Measurements from ENCODE around the gene RBM4. TPM values are rescaled to one million over a fixed set of nuclear protein-coding genes. Genes with fewer than 3 reads are reported as not detected.
A peak's percentile ranks its signal among the peaks of the same experiment; 100 is the strongest.

RBM4 gene
- total and polyA plus RNA-seq, 9 donors, result 98.1 to 167 (median 147) TPM

- H3K4me1 ChIP-seq (ENCODE audit: control insufficient read depth, insufficient read depth, low read length), result peaks cover 15% of the 10 kb centered on the region
- H3K9me3 ChIP-seq (replicated peaks; ENCODE audit: control insufficient read depth, low read depth, low read length), result no peaks in the 10 kb centered on the region
- no peaks in the 10 kb centered on the region for H3K27me3 ChIP-seq (ENCODE audit: control insufficient read depth, insufficient read depth, low read length)
- WGBS (ENCODE audit: insufficient coverage), result 100% methylated on average over 1 of the region's 5 CpGs
- no peak for DNase-seq
- H3K27ac ChIP-seq (ENCODE audit: low read length), result no peak overlapping the region
- peaks cover 44% of the 10 kb centered on the region for H3K36me3 ChIP-seq (ENCODE audit: control insufficient read depth, insufficient read depth, low read length)
- no peak overlapping the region for H3K4me3 ChIP-seq (ENCODE audit: low read length)
Observed at GRCh38 chr11:66670816-66671215, 32.3 kb downstream of the RBM4 start.

- Histone ChIP-seq H3K9me3 (replicated peaks; ENCODE audit: control insufficient read depth, low read depth, low read length) (no peaks in the 10 kb centered on the region), H3K27me3 (ENCODE audit: control insufficient read depth, insufficient read depth, low read length) (no peaks in the 10 kb centered on the region), H3K4me1 (ENCODE audit: control insufficient read depth, insufficient read depth, low read length) (peaks cover 22% of the 10 kb centered on the region), H3K4me3 (ENCODE audit: low read length) (no peak overlapping the region), H3K27ac (ENCODE audit: low read length) (no peak overlapping the region), H3K36me3 (ENCODE audit: control insufficient read depth, insufficient read depth, low read length) (peaks cover 20% of the 10 kb centered on the region)
- no CpG with 5 or more reads among the region's 2 CpGs for WGBS (ENCODE audit: insufficient coverage)
- DNase-seq, result no peak
Observed at GRCh38 chr11:66674964-66675602, 36.6 kb downstream of the RBM4 start.

GRCh38 chr11:66676282-66676919 lies 37.9 kb downstream of the RBM4 start:
- peaks cover 12% of the 10 kb centered on the region for H3K36me3 ChIP-seq (ENCODE audit: control insufficient read depth, insufficient read depth, low read length)
- peak overlapping the region; percentile 88 for H3K4me3 ChIP-seq (ENCODE audit: low read length)
- WGBS (ENCODE audit: insufficient coverage), result 30% methylated on average over 2 of the region's 16 CpGs
- no peaks in the 10 kb centered on the region for H3K9me3 ChIP-seq (replicated peaks; ENCODE audit: control insufficient read depth, low read depth, low read length)
- H3K27ac ChIP-seq (ENCODE audit: low read length), result peak overlapping the region; percentile 13
- no peaks in the 10 kb centered on the region for H3K27me3 ChIP-seq (ENCODE audit: control insufficient read depth, insufficient read depth, low read length)
- DNase-seq, result no peak
- peaks cover 22% of the 10 kb centered on the region for H3K4me1 ChIP-seq (ENCODE audit: control insufficient read depth, insufficient read depth, low read length)

GRCh38 chr11:66676931-66677598 lies 38.6 kb downstream of the RBM4 start:
- Histone ChIP-seq H3K36me3 (ENCODE audit: control insufficient read depth, insufficient read depth, low read length) (peaks cover 12% of the 10 kb centered on the region), H3K27ac (ENCODE audit: low read length) (peak overlapping the region; percentile 100), H3K4me1 (ENCODE audit: control insufficient read depth, insufficient read depth, low read length) (peaks cover 22% of the 10 kb centered on the region), H3K27me3 (ENCODE audit: control insufficient read depth, insufficient read depth, low read length) (no peaks in the 10 kb centered on the region), H3K4me3 (ENCODE audit: low read length) (peak overlapping the region; percentile 88), H3K9me3 (replicated peaks; ENCODE audit: control insufficient read depth, low read depth, low read length) (no peaks in the 10 kb centered on the region)
- WGBS (ENCODE audit: insufficient coverage), result 2% methylated on average over 12 of the region's 27 CpGs
- no peak for DNase-seq

GRCh38 chr11:66677599-66678375 lies 39.3 kb downstream of the RBM4 start, which contains the start of gene RBM4B:
TSS of gene RBM4B (minus strand) at chr11:66677887. CDS start at chr11:66677079, 808 bp downstream.
- H3K4me1 ChIP-seq (ENCODE audit: control insufficient read depth, insufficient read depth, low read length), result peaks cover 22% of the 10 kb centered on the region
- no peaks in the 10 kb centered on the region for H3K9me3 ChIP-seq (replicated peaks; ENCODE audit: control insufficient read depth, low read depth, low read length)
- peak; percentile 99 for DNase-seq
- H3K4me3 ChIP-seq (ENCODE audit: low read length), result peak within 1 kb of the TSS; percentile 88
- peaks cover 12% of the 10 kb centered on the region for H3K36me3 ChIP-seq (ENCODE audit: control insufficient read depth, insufficient read depth, low read length)
- peak within 1 kb of the TSS; percentile 100 for H3K27ac ChIP-seq (ENCODE audit: low read length)
- 0% methylated on average over 48 of the region's 61 CpGs for WGBS (ENCODE audit: insufficient coverage)
- H3K27me3 ChIP-seq (ENCODE audit: control insufficient read depth, insufficient read depth, low read length), result no peaks in the 10 kb centered on the region

GRCh38 chr11:66680966-66681645 lies 42.6 kb downstream of the RBM4 start:
- H3K27me3 ChIP-seq (ENCODE audit: control insufficient read depth, insufficient read depth, low read length), result no peaks in the 10 kb centered on the region
- H3K27ac ChIP-seq (ENCODE audit: low read length), result no peak overlapping the region
- DNase-seq, result no peak
- H3K4me1 ChIP-seq (ENCODE audit: control insufficient read depth, insufficient read depth, low read length), result peaks cover 15% of the 10 kb centered on the region
- H3K9me3 ChIP-seq (replicated peaks; ENCODE audit: control insufficient read depth, low read depth, low read length), result no peaks in the 10 kb centered on the region
- WGBS (ENCODE audit: insufficient coverage), result 90% methylated on average over 4 of the region's 7 CpGs
- H3K4me3 ChIP-seq (ENCODE audit: low read length), result no peak overlapping the region
- peaks cover 4% of the 10 kb centered on the region for H3K36me3 ChIP-seq (ENCODE audit: control insufficient read depth, insufficient read depth, low read length)

GRCh38 chr11:66683877-66684276 lies 45.4 kb downstream of the RBM4 start:
- no peaks in the 10 kb centered on the region for H3K9me3 ChIP-seq (replicated peaks; ENCODE audit: control insufficient read depth, low read depth, low read length)
- no peaks in the 10 kb centered on the region for H3K27me3 ChIP-seq (ENCODE audit: control insufficient read depth, insufficient read depth, low read length)
- no peak overlapping the region for H3K27ac ChIP-seq (ENCODE audit: low read length)
- H3K36me3 ChIP-seq (ENCODE audit: control insufficient read depth, insufficient read depth, low read length), result no peaks in the 10 kb centered on the region
- 100% methylated on average over 2 of the region's 8 CpGs for WGBS (ENCODE audit: insufficient coverage)
- no peak for DNase-seq
- H3K4me1 ChIP-seq (ENCODE audit: control insufficient read depth, insufficient read depth, low read length), result peaks cover 7% of the 10 kb centered on the region
- H3K4me3 ChIP-seq (ENCODE audit: low read length), result no peak overlapping the region

- no peaks in the 10 kb centered on the region for H3K9me3 ChIP-seq (replicated peaks; ENCODE audit: control insufficient read depth, low read depth, low read length)
Observed at GRCh38 chr11:66684635-66685034, 46.1 kb downstream of the RBM4 start.

GRCh38 chr11:66685276-66686099 lies 47.0 kb downstream of the RBM4 start:
- DNase-seq, result no peak
- peaks cover 10% of the 10 kb centered on the region for H3K4me1 ChIP-seq (ENCODE audit: control insufficient read depth, insufficient read depth, low read length)
- H3K27ac ChIP-seq (ENCODE audit: low read length), result no peak overlapping the region
- H3K27me3 ChIP-seq (ENCODE audit: control insufficient read depth, insufficient read depth, low read length), result no peaks in the 10 kb centered on the region
- peaks cover 3% of the 10 kb centered on the region for H3K36me3 ChIP-seq (ENCODE audit: control insufficient read depth, insufficient read depth, low read length)
- H3K9me3 ChIP-seq (replicated peaks; ENCODE audit: control insufficient read depth, low read depth, low read length), result no peaks in the 10 kb centered on the region
- H3K4me3 ChIP-seq (ENCODE audit: low read length), result no peak overlapping the region
- 82% methylated on average over 25 of the region's 27 CpGs for WGBS (ENCODE audit: insufficient coverage)

More at GRCh38 chr11:66684635-66685034, 46.1 kb downstream of the RBM4 start:
- Histone ChIP-seq H3K27ac (ENCODE audit: low read length) (no peak overlapping the region), H3K36me3 (ENCODE audit: control insufficient read depth, insufficient read depth, low read length) (no peaks in the 10 kb centered on the region), H3K4me1 (ENCODE audit: control insufficient read depth, insufficient read depth, low read length) (peaks cover 10% of the 10 kb centered on the region), H3K27me3 (ENCODE audit: control insufficient read depth, insufficient read depth, low read length) (no peaks in the 10 kb centered on the region), H3K4me3 (ENCODE audit: low read length) (no peak overlapping the region)
- no peak for DNase-seq
- WGBS (ENCODE audit: insufficient coverage), result 91% methylated on average over 2 of the region's 2 CpGs
